Endodermal cell (in vitro differentiated cells): ENCODE data around the gene ATXN10. TPM values are rescaled to one million over a fixed set of nuclear protein-coding genes. Genes with fewer than 3 reads are reported as not detected.

Source experiments
- DNase-seq: peaks from one replicate; pipeline ENCODE4 v3.0.0-alpha.2; 2017
- H3K27ac ChIP-seq: 2 replicates; pipeline ENCODE4 v1.5.1; 2013; ENCODE audit warnings: mild to moderate bottlenecking, low read depth, low read length, moderate library complexity
- H3K27me3 ChIP-seq: 2 replicates; pipeline ENCODE4 v1.6.1; 2013; ENCODE audit warnings: mild to moderate bottlenecking, low read length, moderate library complexity; ENCODE audit not compliant: insufficient read depth, control insufficient read depth, poor library complexity, severe bottlenecking
- H3K36me3 ChIP-seq: 2 replicates; pipeline ENCODE4 v1.7.0; 2013; ENCODE audit warnings: mild to moderate bottlenecking, low read length, moderate library complexity; ENCODE audit not compliant: control insufficient read depth, insufficient read depth
- H3K4me1 ChIP-seq: one replicate; pipeline ENCODE4 v1.7.0; 2013; ENCODE audit warnings: low read length; ENCODE audit not compliant: control insufficient read depth, insufficient read depth
- H3K4me3 ChIP-seq: 2 replicates; pipeline ENCODE4 v1.5.1; 2013; ENCODE audit warnings: mild to moderate bottlenecking, low read length, moderate library complexity
- H3K9ac ChIP-seq: 2 replicates; pipeline ENCODE4 v1.6.1; 2013; ENCODE audit warnings: mild to moderate bottlenecking, low read length, moderate library complexity; ENCODE audit not compliant: poor library complexity, severe bottlenecking; ENCODE audit errors: extremely low read depth
- H3K9me3 ChIP-seq: 2 replicates; pipeline ENCODE4 v1.6.1; 2013; ENCODE audit warnings: mild to moderate bottlenecking, low read length, moderate library complexity; ENCODE audit not compliant: control insufficient read depth
- H3K27ac Mint-ChIP-seq: 2 replicates; pipeline ENCODE4 v1.8.0; 2020; ENCODE audit warnings: mixed read lengths
- H3K27me3 Mint-ChIP-seq: 2 replicates; pipeline ENCODE4 v1.8.0; 2021; ENCODE audit warnings: mild to moderate bottlenecking, mixed read lengths; ENCODE audit not compliant: insufficient read depth
- H3K36me3 Mint-ChIP-seq: 2 replicates; pipeline ENCODE4 v1.8.0; 2020; ENCODE audit warnings: low read depth, mixed read lengths
- H3K4me1 Mint-ChIP-seq: 2 replicates; pipeline ENCODE4 v1.8.0; 2020; ENCODE audit warnings: mixed read lengths
- H3K4me3 Mint-ChIP-seq: 2 replicates; pipeline ENCODE4 v1.8.0; 2020; ENCODE audit warnings: mild to moderate bottlenecking, moderate library complexity, mixed read lengths
- H3K9me3 Mint-ChIP-seq: 2 replicates; pipeline ENCODE4 v1.8.0; 2020; ENCODE audit warnings: mild to moderate bottlenecking, mixed read lengths
- WGBS, 2 experiments: methylation state at CpG; one replicate each; pipeline versions ENCODE4 v1.1.5 to v1.1.7; 2013; ENCODE audit warnings: missing lambda C conversion rate in 2 of 2, mixed read lengths in 1 of 2; ENCODE audit not compliant: insufficient coverage in 1 of 2, insufficient read length in 1 of 2; 5-methylcytosine and 5-hydroxymethylcytosine counted together
- total RNA-seq, 2 donors: library from RNA; stranded (reverse); fragmentation: NEBNext Ultra II Directional in 1 of 2; extraction: Animal tissue kit (Norgen Biotek cat#: 25700) in 1 of 2; gene quantifications; 2 replicates in 1 of 2; 3 replicates in 1 of 2; pipeline ENCODE4 v1.2.1, GENCODE V29; 2021
- TF ChIP-seq, protein P1 (sequence below): fragments of 200-600 bp; sonication (generic); conservative IDR thresholded peaks from 2 replicates; pipeline ENCODE4 v1.5.0; 2021; ENCODE audit warnings: antibody characterized with exemption, mild to moderate bottlenecking

Gene ATXN10
- total RNA-seq, 2 donors from 2014 or later, result 223 to 266 TPM

DNA sequence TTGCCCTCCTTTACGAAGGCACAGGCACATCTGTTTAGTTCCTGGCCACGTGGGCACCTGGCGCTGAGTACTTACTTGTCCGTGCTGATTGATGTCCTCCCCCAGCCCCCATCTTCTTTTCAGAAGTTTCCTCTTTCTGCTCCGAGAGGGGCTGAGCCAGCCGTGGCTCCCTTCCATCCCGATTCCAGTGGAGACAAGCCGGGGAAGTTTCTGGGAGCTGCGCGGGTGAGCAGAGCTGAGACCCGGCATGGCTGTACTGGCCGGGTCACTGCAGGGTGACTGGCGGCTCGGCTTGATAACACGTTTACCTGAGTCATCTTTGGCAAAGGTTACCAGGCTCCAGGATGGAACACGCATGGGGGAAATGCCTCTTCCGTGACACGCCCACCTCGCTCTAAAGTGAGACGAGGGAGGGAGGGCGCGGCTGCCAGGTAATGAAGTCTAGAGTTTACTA is 45.4 kb upstream of the ATXN10 start:
- Histone ChIP-seq H3K27me3 (no peaks in the 10 kb centered on the region), H3K36me3 (no peaks in the 10 kb centered on the region), H3K9me3 (no peaks in the 10 kb centered on the region), H3K4me3 (no peak overlapping the region), H3K27ac (no peak overlapping the region), H3K9ac (no peak overlapping the region), H3K4me1 (no peaks in the 10 kb centered on the region)
- TF ChIP-seq, protein P1, sequence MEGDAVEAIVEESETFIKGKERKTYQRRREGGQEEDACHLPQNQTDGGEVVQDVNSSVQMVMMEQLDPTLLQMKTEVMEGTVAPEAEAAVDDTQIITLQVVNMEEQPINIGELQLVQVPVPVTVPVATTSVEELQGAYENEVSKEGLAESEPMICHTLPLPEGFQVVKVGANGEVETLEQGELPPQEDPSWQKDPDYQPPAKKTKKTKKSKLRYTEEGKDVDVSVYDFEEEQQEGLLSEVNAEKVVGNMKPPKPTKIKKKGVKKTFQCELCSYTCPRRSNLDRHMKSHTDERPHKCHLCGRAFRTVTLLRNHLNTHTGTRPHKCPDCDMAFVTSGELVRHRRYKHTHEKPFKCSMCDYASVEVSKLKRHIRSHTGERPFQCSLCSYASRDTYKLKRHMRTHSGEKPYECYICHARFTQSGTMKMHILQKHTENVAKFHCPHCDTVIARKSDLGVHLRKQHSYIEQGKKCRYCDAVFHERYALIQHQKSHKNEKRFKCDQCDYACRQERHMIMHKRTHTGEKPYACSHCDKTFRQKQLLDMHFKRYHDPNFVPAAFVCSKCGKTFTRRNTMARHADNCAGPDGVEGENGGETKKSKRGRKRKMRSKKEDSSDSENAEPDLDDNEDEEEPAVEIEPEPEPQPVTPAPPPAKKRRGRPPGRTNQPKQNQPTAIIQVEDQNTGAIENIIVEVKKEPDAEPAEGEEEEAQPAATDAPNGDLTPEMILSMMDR, result no peak
- no peak for DNase-seq
- H3K36me3 Mint-ChIP-seq, result no peaks in the 10 kb centered on the region
- H3K27me3 Mint-ChIP-seq, result peaks cover 31% of the 10 kb centered on the region
- no peak overlapping the region for H3K4me3 Mint-ChIP-seq
- H3K4me1 Mint-ChIP-seq, result peaks cover 15% of the 10 kb centered on the region
- peaks cover 4% of the 10 kb centered on the region for H3K9me3 Mint-ChIP-seq
- H3K27ac Mint-ChIP-seq, result no peak overlapping the region
- WGBS, 2 experiments, result 89 to 98% methylated on average over 16 to 22 of the region's 22 CpGs

DNA sequence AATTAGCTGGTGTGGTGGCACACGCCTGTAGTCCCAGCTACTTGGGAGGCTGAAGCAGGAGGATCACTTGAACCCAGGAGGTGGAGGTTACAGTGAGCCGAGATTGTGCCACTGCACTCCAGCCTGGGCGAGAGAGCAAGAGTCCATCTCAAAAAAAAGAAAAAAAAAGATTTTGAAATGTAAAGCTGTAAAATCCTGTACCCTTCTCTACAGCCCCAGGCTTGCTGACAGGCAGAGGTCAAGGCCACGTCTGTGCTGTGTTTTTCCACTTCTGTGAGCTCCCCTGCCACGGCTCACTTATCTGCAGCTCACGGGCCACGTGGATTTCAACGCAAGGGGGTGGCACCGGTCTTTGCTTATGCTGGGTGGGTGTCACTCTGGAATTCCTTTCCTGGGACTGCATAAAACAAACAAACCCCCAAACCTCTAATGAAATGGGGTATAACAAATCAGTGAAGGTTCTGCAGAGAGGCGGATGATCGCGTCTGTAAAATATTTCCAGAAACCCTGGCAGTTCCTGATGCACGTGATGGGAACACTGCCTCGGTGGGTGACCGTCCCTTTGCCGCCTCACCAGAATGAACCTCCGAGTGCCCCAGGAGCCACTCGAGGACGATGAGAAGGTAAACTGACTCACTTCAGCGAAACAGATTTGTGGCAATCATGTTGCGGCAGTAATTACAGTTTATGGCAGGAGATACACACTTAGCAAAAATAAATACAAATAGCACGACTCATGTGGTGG is 44.0 kb upstream of the ATXN10 start:
- Mint-ChIP-seq H3K4me3 (no peak overlapping the region), H3K4me1 (peaks cover 24% of the 10 kb centered on the region), H3K27ac (no peak overlapping the region), H3K36me3 (no peaks in the 10 kb centered on the region), H3K27me3 (peaks cover 44% of the 10 kb centered on the region), H3K9me3 (peaks cover 4% of the 10 kb centered on the region)
- no peak for DNase-seq
- TF ChIP-seq, protein P1, result no peak
- Histone ChIP-seq H3K4me3 (no peak overlapping the region), H3K36me3 (no peaks in the 10 kb centered on the region), H3K9ac (no peak overlapping the region), H3K27ac (no peak overlapping the region), H3K4me1 (no peaks in the 10 kb centered on the region), H3K9me3 (no peaks in the 10 kb centered on the region), H3K27me3 (no peaks in the 10 kb centered on the region)
- WGBS, 2 experiments, result 94 to 96% methylated on average over 11 to 22 of the region's 22 CpGs

GRCh38 chr22:45628515-45628914 is 43.1 kb upstream of the ATXN10 start:
- no peak overlapping the region for H3K27ac Mint-ChIP-seq
- Histone ChIP-seq H3K36me3 (no peaks in the 10 kb centered on the region), H3K9me3 (no peaks in the 10 kb centered on the region), H3K9ac (no peak overlapping the region), H3K27me3 (no peaks in the 10 kb centered on the region), H3K4me3 (no peak overlapping the region), H3K27ac (no peak overlapping the region), H3K4me1 (no peaks in the 10 kb centered on the region)
- DNase-seq, result peak; percentile 74
- TF ChIP-seq, protein P1, result no peak
- H3K27me3 Mint-ChIP-seq, result peaks cover 43% of the 10 kb centered on the region
- H3K4me1 Mint-ChIP-seq, result peaks cover 33% of the 10 kb centered on the region
- WGBS, 2 experiments, result 36 to 49% methylated on average over 4 of the region's 5 CpGs
- peaks cover 4% of the 10 kb centered on the region for H3K9me3 Mint-ChIP-seq
- no peaks in the 10 kb centered on the region for H3K36me3 Mint-ChIP-seq
- H3K4me3 Mint-ChIP-seq, result no peak overlapping the region
